ENCODE measurements around the gene DHPS.
"Not testable (repeated sequence)": the region's sequence is repeated elsewhere in the genome, so short reads cannot be mapped to it uniquely, and the experiment has no call there.

The DHPS gene

DNA sequence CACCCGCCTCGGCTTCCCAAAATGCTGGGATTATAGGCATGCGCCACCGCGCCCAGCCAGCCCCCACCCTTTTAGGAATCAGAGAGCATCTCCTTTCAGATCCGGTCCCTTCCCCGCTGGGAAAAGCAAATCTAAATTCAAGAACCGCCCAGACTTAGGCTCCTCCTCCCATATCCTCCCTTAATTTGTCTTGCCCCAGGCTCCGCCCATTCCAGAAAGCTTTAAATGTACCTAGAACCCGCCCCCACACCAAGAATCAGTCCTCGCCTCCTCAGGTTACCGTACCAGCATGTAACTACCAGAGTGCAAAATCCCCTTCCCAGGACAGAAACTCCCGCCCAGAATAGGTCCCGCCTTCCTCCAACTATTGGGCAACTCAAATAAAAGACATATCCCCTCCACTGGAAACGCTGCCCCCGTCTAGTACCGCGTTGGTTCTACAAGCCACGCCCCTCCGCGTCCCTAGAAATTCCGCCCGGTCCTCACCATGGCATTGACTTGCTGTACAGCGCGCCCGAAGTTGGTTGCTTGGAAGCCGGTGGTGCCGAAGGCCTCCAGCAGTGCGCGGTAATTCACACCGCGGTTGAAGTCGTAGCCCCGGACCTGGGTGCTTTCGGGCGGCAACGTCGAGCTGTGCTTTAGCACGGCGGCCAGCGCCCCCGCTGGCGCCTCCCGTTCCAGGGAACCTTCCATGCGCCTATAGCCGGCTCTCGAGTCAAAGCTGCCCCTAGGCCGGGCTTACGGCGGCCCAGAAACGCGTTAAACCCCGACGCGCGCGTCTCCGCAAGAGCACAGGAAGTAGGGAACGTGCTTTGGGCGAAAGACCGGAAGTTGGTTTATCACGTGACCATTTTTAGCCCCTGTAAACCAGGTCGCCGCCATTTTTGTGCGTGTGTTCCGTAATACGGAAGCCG, at the start of gene DHPS:
DHPS (minus strand) TSS at position 807 of the 914 bp plus-strand sequence; CDS start at position 693, 114 bp downstream.
- peak; percentile 89 for DNase-seq

DNA sequence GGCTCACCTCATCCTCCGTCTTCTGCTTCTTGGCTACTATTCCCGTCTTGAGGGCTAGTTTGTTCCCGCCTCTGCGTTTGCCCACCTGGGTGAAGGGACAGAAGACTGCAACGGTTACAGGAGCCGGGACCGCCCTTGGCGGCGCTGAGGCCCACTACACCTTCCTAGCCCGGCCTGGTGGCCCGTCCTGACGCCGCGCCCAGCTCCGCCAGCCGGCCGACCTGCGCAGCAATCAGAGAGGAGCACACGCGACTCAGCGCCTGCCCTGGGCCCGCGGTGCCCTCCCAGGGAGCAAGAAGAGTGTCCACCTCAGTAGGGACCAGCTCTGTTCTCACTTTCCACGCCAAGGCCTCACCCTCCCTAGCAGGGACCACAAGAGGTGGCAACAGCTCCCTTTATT, 49.7 kb upstream of the DHPS start:
- DNase-seq, result no peak

DNA sequence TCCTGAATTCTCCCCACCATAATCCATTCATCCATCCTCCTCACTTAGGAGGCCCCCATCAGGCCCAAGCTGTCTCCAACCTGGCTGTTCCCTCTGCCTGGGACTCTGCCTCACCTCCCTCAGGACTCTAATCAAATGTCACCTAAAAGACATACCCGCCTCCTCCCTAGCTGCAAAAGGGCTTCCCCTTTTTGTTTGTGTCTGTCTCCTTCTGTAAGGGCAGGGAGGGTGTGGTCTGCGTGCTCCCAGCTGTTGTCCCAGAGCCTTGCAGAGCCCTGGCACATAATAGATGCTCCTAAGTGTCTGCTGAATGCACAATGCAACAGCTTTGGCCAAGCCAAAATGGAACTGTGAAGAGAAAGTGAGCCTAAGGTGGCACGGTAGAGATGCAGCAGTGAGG, 48.4 kb upstream of the DHPS start:
- no peak for DNase-seq

DNA sequence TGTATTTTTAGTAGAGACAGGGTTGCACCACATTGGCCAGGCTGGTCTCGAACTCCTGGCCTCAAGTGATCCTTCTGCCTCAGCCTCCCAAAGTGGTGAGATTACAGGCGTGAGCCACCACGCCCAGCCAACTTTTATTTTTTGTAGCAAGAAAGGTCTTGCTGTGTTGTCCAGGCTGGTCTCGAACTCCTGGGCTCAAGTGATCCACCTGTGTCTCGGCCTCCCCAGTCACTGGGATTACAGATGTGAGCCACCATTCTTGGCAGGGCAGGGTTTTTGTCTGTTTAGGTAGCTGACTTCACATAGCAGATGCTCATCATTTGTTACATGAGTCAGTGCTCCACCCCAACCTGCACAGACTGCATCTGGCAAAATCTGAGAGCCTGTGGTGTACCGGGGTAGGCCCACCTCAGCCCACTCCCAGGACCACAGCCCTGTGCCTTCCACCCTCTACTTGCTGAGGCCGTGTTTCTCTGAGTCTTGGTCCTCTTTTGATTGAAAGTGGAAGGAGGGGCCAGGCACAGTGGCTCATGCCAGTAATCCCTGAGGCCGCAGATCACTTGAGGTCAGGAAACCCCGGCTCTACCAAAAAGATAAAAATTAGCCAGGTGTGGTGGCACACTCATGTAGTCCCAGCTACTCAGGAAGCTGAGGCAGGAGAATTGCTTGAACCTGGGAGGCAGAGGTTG, 46.2 kb upstream of the DHPS start:
- DNase-seq, result no peak

DNA sequence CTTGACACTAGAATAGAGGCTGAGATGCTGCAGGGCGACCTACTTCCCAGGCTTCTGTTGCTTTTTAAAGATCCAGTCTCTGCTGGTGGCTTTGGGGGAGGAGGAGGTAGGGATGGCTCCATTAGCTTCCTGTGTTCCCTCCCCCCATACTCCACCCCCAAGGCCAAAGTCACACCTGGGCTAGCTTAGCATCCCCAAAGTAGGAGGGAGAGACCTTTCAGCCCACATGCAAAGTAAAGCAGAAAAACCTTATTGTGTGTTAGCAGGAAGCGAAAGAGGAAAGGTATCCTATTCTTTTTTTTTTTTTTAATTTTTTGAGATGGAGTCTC, 45.3 kb upstream of the DHPS start:
- no peak for DNase-seq

DNA sequence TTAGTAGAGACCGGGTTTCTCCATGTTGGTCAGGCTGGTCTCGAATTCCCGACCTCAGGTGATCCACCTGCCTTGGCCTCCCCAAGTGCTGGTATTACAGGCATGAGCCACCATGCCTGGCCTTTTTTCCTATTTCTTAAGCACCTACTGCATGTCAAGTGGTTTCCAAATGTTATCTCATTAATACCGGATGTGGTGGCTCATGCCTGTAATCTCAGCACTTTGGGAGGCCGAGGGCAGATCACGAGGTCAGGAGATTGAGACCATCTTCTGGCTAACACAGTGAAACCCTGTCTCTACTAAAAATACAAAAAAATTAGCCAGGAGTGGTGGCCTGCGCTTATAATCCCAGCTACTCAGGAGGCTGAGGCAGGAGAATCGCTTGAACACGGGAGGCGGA, 43.9 kb upstream of the DHPS start:
- DNase-seq, result not testable (repeated sequence)

DNA sequence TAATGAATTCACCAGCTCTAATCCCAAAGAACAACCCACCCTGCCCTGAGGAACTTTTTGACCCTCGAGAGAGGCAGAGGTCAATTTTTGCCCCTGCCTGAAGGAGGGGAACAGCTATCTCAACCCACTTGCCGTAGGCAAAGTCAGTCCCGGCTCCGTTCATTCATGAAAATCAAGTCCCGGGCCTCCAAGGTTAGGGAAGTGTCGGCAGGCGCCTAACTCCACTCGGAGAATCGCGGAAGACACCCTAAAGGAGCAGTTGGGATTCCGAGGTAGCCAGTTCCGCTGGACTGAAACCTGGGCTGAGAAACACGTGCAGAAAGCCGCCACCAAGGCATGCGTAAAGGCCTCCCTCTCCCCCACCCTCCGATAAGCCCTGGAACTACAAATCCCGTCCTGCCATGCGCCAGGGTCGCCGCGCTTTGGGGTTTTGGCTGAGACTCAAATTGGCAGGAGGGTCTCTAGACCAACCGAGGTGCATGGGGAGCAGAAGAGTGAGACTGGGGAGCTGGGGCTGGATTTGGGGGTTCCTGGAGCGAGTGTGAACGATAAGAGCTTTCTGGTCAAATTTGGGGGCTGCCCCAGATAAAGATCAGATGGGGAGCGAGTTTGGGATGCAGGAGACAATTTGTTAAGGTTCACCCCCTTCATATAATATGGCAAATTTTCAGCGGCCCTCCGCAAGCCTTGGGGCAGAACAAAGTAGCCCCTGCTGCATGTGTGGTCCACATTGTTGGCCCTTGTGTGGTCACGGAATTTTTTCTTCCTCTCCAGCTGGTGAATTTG, 42.2 kb upstream of the DHPS start, which contains the start of gene TNPO2:
TNPO2 (minus strand) TSS at position 292 of the 786 bp plus-strand sequence. CDS start 2,955 bp downstream, outside the sequence.
- DNase-seq, result peak; percentile 79

DNA sequence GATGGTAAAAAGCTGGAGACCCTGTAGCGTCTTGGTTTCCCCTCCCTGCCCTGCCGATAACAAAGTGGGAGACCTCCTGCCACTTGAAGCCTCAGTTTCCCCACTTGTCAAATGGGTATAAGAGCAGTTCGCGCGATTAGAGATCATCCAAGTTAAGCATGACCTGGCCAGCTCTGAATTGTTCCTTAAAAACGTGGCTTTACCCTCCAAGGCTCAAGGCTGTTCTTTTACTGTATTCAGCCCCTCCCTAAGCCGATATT, 41.6 kb upstream of the DHPS start:
- DNase-seq, result no peak

DNA sequence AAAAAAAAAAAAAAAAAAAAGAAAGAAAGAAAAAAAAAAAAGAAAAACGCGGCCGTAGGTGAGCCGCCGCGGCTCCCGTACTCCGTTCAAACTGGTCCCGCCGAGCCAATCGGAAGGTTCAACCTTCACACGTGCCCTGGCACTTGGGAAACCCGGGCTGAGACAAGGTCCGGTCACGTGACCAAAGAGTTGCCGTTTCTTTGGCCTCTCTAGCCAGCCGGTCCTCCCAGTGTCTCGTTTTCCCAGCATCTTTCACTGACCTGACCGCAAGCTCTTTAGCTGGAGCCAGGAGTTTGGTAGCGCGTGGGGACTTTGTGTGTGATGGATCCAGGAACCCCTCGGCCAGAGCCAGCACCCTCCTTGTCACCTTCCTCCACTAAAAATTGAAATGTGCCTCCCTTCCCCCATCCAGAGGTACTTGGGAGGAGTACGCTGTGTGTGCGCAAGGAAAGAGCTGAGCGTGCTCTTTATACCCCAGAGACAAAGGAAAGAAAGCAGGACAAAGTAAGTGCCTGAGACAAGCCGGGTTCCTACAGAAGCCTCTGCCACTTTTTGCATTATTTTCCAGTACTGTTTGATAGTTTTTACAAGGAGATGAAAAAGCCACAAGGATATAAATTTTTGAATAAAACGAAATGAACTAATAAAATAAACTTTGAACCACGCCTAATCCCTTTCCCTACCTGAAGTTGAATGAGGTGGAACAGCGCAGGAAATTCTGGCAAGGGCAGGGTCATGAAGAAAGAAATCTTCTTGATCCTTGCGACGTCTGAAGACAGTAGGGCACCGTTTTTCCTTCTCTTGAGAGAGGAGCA, 41.1 kb upstream of the DHPS start:
- DNase-seq, result peak; percentile 93

DNA sequence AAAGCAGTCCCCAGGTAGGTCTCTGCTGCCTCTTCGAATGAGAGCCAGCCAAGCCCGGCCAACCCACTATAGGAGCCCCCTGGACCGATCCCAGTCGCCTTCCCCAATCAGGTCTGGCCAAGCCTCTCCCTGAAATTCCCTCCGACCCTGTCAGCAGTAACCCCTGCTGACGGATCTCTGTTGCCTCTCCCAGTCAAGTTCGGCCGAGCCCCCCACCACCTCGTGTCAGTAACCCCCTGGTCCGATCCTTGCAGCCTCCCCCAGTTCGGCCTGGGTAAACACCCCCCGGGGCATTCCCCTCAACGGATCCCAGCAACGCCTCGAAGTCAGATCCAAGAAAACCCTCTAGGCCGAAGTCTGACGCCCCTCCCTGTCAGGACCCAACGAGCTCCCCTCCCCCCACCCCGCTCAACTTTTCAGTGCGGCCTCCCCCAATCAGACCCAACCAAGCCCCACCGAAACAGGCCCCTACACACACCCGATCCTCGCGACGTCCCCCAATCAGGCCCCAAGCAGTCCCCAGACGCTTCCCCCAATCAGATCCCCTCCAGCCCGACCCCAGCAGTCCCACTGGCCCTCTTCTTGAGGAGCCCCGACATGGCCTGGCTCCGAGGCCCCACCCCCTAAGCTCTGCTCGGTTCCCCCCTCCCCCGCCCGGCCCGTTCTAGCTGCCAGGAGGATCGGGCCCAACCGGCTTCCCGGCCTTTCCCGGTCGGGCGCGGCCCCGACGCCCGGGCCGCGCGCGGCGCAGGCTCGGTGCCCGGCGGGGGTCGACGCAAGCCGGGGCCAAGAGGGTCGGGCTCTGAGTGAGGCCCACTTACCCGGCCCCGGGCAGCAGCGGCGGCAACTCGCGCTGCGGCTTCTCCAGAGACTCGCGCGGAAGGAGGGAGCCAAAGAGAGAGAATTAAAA, 40.2 kb upstream of the DHPS start:
- peak; percentile 52 for DNase-seq

DNA sequence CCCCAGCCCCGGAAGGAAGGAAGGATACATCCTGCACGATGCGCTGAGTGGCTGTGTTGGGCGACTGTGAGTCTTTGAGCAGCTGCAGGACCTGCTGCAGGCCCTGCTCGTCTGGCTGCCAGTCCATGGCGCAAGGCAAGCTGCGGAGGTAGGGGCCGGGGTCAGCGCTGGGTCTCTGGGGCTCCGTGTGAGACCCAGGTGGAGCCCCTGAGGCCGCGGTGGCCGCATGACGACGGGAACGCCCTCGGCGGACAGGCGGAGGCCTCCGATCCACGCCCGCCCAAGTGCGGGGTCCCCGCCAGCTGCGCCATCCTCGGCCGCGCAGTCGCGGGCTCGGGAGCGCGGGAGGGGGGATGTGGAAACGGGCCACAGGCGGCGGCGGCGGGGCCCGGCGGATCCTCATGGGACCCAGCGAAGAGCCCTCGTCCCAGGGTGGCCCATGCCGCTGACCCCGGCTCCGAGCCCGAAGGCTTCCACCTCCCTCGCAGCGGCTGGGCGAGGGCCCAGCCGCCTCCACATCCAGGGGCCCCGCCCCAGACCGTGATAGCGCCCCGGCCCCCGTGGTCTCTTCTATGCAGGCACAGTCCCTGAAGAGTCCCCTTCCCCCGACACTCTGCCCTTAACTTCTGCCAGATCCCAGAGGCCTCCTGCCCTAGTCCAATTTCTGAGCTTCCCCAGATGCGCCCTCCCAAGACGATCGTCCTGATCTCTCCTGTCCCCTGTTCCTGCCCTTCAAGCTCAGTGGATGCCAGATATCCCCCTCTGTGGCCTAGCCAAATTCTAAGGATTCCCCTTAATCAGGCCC, 39.4 kb upstream of the DHPS start:
- no peak for DNase-seq

DNA sequence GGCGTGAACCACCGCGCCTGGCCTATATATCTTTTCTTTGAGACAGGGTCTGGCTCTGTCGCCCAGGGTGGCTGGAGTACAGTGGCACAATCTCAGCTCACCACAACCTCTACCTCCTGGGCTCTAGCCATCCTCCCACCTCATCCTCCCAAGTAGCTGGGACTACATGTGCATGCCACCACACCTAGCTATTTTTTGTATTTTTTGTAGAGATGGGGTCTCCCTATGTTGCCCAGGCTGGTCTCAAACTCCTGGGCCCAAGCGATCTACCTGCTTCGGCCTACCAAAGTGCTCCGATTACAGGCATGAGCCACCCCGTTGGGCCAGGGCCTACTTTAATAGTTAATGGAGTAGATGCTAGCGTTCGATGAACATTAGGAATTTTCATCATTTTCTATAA, 38.6 kb upstream of the DHPS start:
- DNase-seq, result no peak

DNA sequence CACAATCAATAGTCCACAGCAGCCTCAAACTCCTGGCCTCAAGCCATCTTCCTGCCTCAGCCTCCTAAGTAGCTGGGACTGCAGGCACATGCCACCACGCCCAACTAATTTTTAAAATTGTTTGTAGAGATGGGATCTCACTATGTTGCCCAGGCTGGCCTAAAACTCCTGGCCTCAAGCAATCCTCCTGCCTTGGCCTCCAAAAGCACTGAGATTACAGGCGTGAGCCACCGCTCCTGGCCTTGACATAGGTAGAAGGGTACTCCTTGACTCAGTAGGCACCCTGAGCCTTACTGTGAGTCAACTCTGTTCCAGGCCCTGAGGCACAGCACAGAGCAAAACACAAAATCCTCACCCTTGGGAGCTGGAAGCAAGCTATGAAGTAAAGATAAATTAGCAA, 34.2 kb upstream of the DHPS start:
- no peak for DNase-seq

DNA sequence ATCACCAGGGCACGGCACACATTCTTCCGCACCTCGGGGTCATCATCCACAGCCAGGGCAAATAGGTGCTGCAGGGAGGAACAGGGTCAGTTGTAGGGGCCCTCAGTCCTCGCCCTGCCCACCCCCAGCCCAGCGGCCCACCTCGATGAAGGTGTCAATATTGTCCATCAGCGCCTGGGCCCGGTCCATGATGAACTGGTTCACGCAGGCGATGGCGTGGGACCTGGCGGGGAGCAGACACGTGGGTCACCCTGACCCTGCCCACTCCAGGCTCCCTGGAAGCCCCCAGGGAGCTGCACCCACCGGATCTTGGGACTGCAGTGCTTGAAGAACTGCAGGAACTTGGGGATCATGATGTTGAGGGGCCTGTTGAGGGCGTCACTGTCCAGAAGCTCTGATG, 33.4 kb upstream of the DHPS start:
- no peak for DNase-seq

DNA sequence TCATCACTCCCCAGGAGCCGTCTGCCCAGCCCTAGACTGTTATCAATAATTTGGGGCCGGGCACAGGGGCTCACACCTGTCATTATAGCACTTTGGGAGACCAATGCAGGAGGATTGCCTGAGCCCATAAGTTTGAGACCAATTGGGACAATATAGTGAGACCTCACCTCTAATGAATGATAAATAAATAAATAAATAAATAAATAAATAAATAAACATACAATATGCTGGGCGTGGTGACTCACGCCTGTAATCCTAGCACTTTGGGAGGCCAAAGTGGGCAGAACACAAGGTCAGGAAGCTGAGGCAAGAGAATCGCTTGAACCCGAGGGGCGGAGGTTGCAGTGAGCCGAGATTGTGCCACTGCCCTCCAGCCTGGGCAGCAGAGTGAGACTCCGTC, 31.6 kb upstream of the DHPS start:
- not testable (repeated sequence) for DNase-seq

DNA sequence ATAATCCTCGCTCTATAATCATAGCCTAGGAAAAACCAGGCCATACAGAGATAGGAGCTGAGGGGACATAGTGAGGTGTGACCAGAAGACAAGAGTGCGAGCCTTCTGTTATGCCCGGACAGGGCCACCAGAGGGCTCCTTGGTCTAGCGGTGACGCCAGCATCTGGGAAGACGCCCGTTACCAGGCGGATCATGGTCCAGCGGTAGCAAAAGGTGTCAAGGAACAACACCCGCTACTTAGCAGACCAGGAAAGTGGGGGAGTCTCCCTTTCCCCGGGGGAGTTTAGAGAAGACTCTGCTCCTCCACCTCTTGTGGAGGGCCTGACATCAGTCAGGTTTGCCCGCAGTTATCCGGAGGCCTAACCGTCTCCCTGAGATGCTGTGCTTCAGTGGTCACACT, 30.4 kb upstream of the DHPS start:
- DNase-seq, result not testable (repeated sequence)

DNA sequence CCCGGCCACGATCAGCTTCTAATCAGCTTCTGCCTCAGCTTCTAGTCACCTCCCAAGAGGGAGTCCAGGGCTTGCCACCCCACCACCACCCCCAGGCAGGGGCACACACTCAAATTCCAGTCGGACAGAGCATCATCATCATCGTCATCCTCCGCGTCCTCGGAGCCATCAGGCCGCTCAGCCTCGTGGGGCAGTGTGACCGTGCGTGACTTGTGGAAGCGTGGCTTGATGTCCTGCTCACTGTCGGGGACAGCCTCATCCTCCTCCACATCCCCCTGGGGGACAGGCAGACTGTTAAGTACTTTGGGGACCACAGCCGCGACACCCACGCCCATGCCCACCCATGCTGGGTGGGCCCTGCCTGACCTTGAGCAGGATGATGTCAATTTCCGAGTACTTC, 29.5 kb upstream of the DHPS start:
- no peak for DNase-seq

DNA sequence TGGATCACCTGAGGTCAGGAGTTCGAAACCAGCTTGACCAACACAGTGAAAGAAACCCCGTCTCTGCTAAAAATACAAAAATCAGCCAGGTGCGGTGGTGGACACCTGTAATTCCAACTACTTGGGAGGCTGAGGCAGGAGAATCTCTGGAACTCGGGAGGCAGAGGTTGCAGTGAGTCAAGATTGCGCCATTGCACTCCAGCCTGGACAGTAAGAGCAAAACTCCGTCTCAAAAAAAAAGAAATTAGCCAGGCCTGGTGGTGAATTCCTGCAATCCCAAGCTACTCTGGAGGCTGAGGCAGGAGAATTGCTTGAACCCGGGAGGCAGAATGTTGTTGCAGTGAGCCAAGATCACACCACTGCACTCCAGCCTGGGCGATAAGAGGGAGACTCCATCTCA, 27.0 kb upstream of the DHPS start:
- no peak for DNase-seq

DNA sequence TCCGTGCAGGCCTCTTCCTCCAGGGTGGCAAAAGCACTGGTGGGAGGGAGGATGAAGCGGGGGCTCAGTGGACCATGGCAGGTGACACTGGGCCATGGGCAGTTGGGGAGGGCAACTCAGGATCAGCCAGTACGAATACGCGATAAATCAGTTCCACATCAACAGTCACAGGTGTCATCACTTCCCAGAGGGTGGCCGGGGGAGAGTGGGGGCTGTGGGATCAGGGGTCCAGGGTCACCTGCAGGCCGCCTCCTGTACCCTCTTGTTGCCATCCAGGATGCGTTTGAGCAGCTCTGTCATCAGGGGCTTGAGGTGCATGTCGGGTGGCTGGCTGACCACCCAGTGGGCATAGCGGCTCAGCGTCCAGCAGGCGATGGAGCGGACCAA, 24.6 kb upstream of the DHPS start:
- no peak for DNase-seq

DNA sequence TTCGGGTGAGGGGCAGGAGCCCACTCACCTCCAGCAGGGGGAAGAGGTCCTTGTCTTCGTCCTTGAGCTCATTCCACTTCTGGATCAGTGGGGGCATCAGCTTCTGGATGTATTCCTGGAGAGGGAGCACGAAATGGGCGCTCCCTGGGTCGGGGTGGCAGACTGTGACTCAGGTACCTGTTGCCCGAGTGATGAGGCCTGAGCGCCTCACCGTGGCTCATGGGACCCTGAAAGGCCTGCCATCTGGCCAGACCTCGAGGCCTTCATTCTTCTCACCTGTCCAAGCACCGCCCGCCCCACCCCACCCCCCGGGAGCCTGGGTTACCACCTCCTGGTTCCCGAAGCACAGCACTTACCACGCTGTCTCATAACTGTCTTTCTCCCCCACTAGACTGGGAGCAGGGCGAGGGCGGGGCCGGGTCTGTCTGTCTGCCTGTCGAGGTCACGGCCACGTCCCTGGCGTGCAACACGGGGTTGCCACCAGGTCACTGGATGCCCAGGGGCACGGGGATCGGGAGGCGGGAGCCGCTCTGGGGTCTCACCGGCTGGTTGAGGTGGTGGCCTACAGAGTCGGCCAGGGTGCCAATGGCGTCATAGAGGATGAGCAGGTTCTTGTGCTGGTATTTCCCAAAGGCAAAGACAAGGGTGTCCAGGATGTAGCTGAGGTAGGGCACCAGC, 24.1 kb upstream of the DHPS start:
- no peak for DNase-seq

All from activated naive CD4-positive, alpha-beta T cell treated with anti-CD3 and anti-CD28 coated beads, Interleukin-2, amount 50 U/mL, for 16 hours (primary cell).